ENCODE data around the gene EEFSEC. TPM values are rescaled to one million over a fixed set of nuclear protein-coding genes. Genes with fewer than 3 reads are reported as not detected.
A peak's percentile ranks its signal among the peaks of the same experiment; 100 is the strongest.

The EEFSEC gene
- total RNA-seq, 1 experiment from 2014 or later = 21.3 TPM

GRCh38 chr3:128452678-128453275 lies 299.5 kb downstream of the EEFSEC start:
- BruUV-seq (replicated peaks) = no TSS peak
- H4K20me1 ChIP-seq (ENCODE audit: insufficient read depth) = no peaks in the 10 kb centered on the region
- H3F3A ChIP-seq (ENCODE audit: insufficient read depth, low read depth) = no peaks in the 10 kb centered on the region
- no peaks in the 10 kb centered on the region for H3K36me3 ChIP-seq (ENCODE audit: low read depth)
- no peak overlapping the region for H2AFZ ChIP-seq
- ChIA-PET CTCF (no interaction called here), POLR2A (ENCODE audit: unreplicated experiment) (interaction anchor here (0.6 kb wide), 1 partner anchor 20 kb away, joined by 8 read pairs; no protein-coding TSS in a partner anchor)
- no peaks in the 10 kb centered on the region for H3K27me3 ChIP-seq (ENCODE audit: insufficient read depth, low read depth)
- intact Hi-C loops (cut with micrococcal nuclease; ENCODE audit: unreplicated experiment) = no loop called here
- no peak overlapping the region for H3K4me2 ChIP-seq
- TF ChIP-seq EZH2 (IDR thresholded peaks at IDR 0.05; ENCODE audit: low read depth) = no peak
- TF ChIP-seq CTCF (conservative IDR thresholded peaks at IDR 0.05) = no peak
- DNase-seq = no peak
- no peaks in the 10 kb centered on the region for H3K9me2 ChIP-seq (ENCODE audit: insufficient read depth)
- no peaks in the 10 kb centered on the region for H3K79me2 ChIP-seq (ENCODE audit: low read depth)
- H3K27ac ChIP-seq = no peak overlapping the region
- H3K4me1 ChIP-seq (replicated peaks; ENCODE audit: insufficient read depth) = peaks cover 12% of the 10 kb centered on the region
- H3K9me3 ChIP-seq (ENCODE audit: insufficient read depth, low read depth) = no peaks in the 10 kb centered on the region
- H3K4me3 ChIP-seq = no peak overlapping the region

GRCh38 chr3:128453501-128454309 lies 300.4 kb downstream of the EEFSEC start:
- Histone ChIP-seq H3K9me3 (ENCODE audit: insufficient read depth, low read depth) (no peaks in the 10 kb centered on the region), H3K4me3 (no peak overlapping the region), H3K27me3 (ENCODE audit: insufficient read depth, low read depth) (no peaks in the 10 kb centered on the region), H3K4me2 (peak overlapping the region; percentile 43), H4K20me1 (ENCODE audit: insufficient read depth) (no peaks in the 10 kb centered on the region), H3F3A (ENCODE audit: insufficient read depth, low read depth) (no peaks in the 10 kb centered on the region), H3K9me2 (ENCODE audit: insufficient read depth) (no peaks in the 10 kb centered on the region), H3K79me2 (ENCODE audit: low read depth) (no peaks in the 10 kb centered on the region), H3K27ac (no peak overlapping the region), H3K36me3 (ENCODE audit: low read depth) (no peaks in the 10 kb centered on the region), H2AFZ (no peak overlapping the region), H3K4me1 (replicated peaks; ENCODE audit: insufficient read depth) (peaks cover 12% of the 10 kb centered on the region)
- peak in 1 of 2 experiments; percentile 63 for DNase-seq
- no TSS peak for BruUV-seq (replicated peaks)
- intact Hi-C loops (cut with micrococcal nuclease; ENCODE audit: unreplicated experiment) = no loop called here
- ChIA-PET POLR2A (ENCODE audit: unreplicated experiment) (no interaction called here), CTCF (no interaction called here)
- TF ChIP-seq CTCF (conservative IDR thresholded peaks at IDR 0.05) = no peak
- TF ChIP-seq EZH2 (IDR thresholded peaks at IDR 0.05; ENCODE audit: low read depth) = no peak

- H4K20me1 ChIP-seq (ENCODE audit: insufficient read depth) = no peaks in the 10 kb centered on the region
- CTCF ChIA-PET = no interaction called here
These were observed 301.0 kb downstream of the EEFSEC start for GRCh38 chr3:128454310-128454618.

More at GRCh38 chr3:128454310-128454618, 301.0 kb downstream of the EEFSEC start:
- intact Hi-C loops (cut with micrococcal nuclease; ENCODE audit: unreplicated experiment) = no loop called here
- no peak overlapping the region for H2AFZ ChIP-seq
- H3K4me1 ChIP-seq (replicated peaks; ENCODE audit: insufficient read depth) = peaks cover 12% of the 10 kb centered on the region
- no peak overlapping the region for H3K27ac ChIP-seq
- no peaks in the 10 kb centered on the region for H3K79me2 ChIP-seq (ENCODE audit: low read depth)
- peak overlapping the region; percentile 43; the same call in 1 of the 2 replicates for H3K4me2 ChIP-seq
- H3K36me3 ChIP-seq (ENCODE audit: low read depth) = no peaks in the 10 kb centered on the region
- H3K9me2 ChIP-seq (ENCODE audit: insufficient read depth) = no peaks in the 10 kb centered on the region
- no peaks in the 10 kb centered on the region for H3F3A ChIP-seq (ENCODE audit: insufficient read depth, low read depth)
- H3K27me3 ChIP-seq (ENCODE audit: insufficient read depth, low read depth) = no peaks in the 10 kb centered on the region
- H3K9me3 ChIP-seq (ENCODE audit: insufficient read depth, low read depth) = no peaks in the 10 kb centered on the region
- POLR2A ChIA-PET (ENCODE audit: unreplicated experiment) = no interaction called here
- no peak for DNase-seq
- no peak for TF ChIP-seq CTCF (conservative IDR thresholded peaks at IDR 0.05)
- TF ChIP-seq EZH2 (IDR thresholded peaks at IDR 0.05; ENCODE audit: low read depth) = no peak
- BruUV-seq (replicated peaks) = no TSS peak
- no peak overlapping the region for H3K4me3 ChIP-seq
